HepG2 (cell line): ENCODE results near the gene AGXT. TPM values are rescaled to one million over a fixed set of nuclear protein-coding genes. Genes with fewer than 3 reads are reported as not detected.

Experiments
- ATAC-seq: fragments of 200-7000 bp; cut with Tn5 transposase; 3 replicates; pipeline ENCODE4 v1.9.1; 2020; ENCODE audit warnings: mild to moderate bottlenecking, moderate library complexity
- BruUV-seq: library from RNA; stranded (reverse); fragments of 400-500 nt; replicated peaks from 2 replicates; lab custom pipeline; 2021; lab: Mats Ljungman, UMichigan
- CTCF ChIA-PET: fragments of 300-600 bp; formaldehyde crosslinking; extraction: SDS; loops from one replicate; lab custom pipeline; 2021; ENCODE audit warnings: low total read pairs, inconsistent platforms, low intra/inter-chr PET ratio; lab: Yijun Ruan, JAX
- POLR2A ChIA-PET: fragments of 350-600 bp; sonication (Branson Sonifier 250); formaldehyde crosslinking; loops from one replicate; lab custom pipeline; 2020; ENCODE audit warnings: antibody characterized with exemption, inconsistent platforms; lab: Yijun Ruan, JAX
- DNase-seq: peaks from one replicate; pipeline ENCODE4 v3.0.0-alpha.2; 2015; ENCODE audit warnings: low spot score
- FAIRE-seq: peaks from 3 replicates; lab custom pipeline; 2011; peaks lifted over from hg19 to GRCh38; lab: Jason Lieb, UNC
- H2AFZ ChIP-seq: one replicate; pipeline ENCODE4 v1.6.1; 2011; ENCODE audit warnings: low read length, inconsistent platforms
- H3K27ac ChIP-seq: fragments of 300-600 bp; 3 replicates; pipeline ENCODE4 v1.8.0; 2011; ENCODE audit warnings: mixed run types, mild to moderate bottlenecking, mixed read lengths, low read length, inconsistent platforms; ENCODE audit not compliant: insufficient read depth; ENCODE audit errors: extremely low read length
- H3K27me3 ChIP-seq, 2 experiments: fragments of 200-600 bp in 1 of 2; 2 replicates in 1 of 2; 3 replicates in 1 of 2; pipeline versions ENCODE4 v1.6.0 to v1.8.0; 2011; ENCODE audit warnings: low read length in 2 of 2, mild to moderate bottlenecking in 2 of 2, moderate library complexity in 2 of 2, inconsistent platforms in 1 of 2; ENCODE audit not compliant: insufficient read depth in 2 of 2, control insufficient read depth in 1 of 2
- H3K36me3 ChIP-seq, 2 experiments: fragments of 200-600 bp in 1 of 2; replicated peaks in 1 of 2; 2 replicates in 1 of 2; 3 replicates in 1 of 2; pipeline versions ENCODE4 v1.5.1 to v1.8.0; 2011; ENCODE audit warnings: low read length in 2 of 2, inconsistent platforms in 1 of 2; ENCODE audit not compliant: insufficient read depth in 2 of 2, control insufficient read depth in 1 of 2
- H3K4me1 ChIP-seq: 2 replicates; pipeline ENCODE4 v1.5.1; 2012; ENCODE audit warnings: low read length, inconsistent platforms; ENCODE audit not compliant: insufficient read depth
- H3K4me2 ChIP-seq: 2 replicates; pipeline ENCODE4 v1.6.0; 2011; ENCODE audit warnings: low read depth, low read length, inconsistent platforms
- H3K4me3 ChIP-seq, 3 experiments: fragments of 200-600 bp in 1 of 3; sonication (generic), shearing (Covaris generic) in 1 of 3; replicated peaks in 1 of 3; 2 replicates each; pipeline ENCODE4 v1.5.1; 2011 to 2016; ENCODE audit warnings: low read length in 3 of 3, inconsistent platforms in 2 of 3, low read depth in 2 of 3, mild to moderate bottlenecking in 2 of 3, control low read depth in 1 of 3, mixed read lengths in 1 of 3; ENCODE audit not compliant: insufficient read depth in 1 of 3
- H3K79me2 ChIP-seq: one replicate; pipeline ENCODE4 v1.6.1; 2011; ENCODE audit warnings: low read length, inconsistent platforms; ENCODE audit not compliant: insufficient read depth
- H3K9ac ChIP-seq: 2 replicates; pipeline ENCODE4 v1.6.0; 2011; ENCODE audit warnings: mild to moderate bottlenecking, low read depth, low read length, inconsistent platforms; ENCODE audit not compliant: insufficient read depth
- H3K9me3 ChIP-seq: 2 replicates; pipeline ENCODE4 v1.5.1; 2012; ENCODE audit warnings: mild to moderate bottlenecking, low read length
- H4K20me1 ChIP-seq: 2 replicates; pipeline ENCODE4 v1.6.0; 2011; ENCODE audit warnings: inconsistent platforms, mild to moderate bottlenecking, low read length, moderate library complexity; ENCODE audit not compliant: insufficient read depth
- NONO ChIP-seq, 2 experiments: fragments of 450-650 bp in 1 of 2; sonication (generic) in 1 of 2; formaldehyde crosslinking in 1 of 2; IDR thresholded peaks in 1 of 2; conservative IDR thresholded peaks in 1 of 2; 2 replicates each; pipeline versions ENCODE4 v1.6.1 to v1.8.0; 2017 to 2022; ENCODE audit warnings: mild to moderate bottlenecking in 1 of 2, missing genetic modification reagents in 1 of 2, moderate library complexity in 1 of 2
- PPARG ChIP-seq: conservative IDR thresholded peaks from 2 replicates; pipeline ENCODE4 v1.6.1; 2016; ENCODE audit warnings: missing biosample characterization, missing genetic modification reagents
- ZNF253 ChIP-seq: sonication (generic); formaldehyde crosslinking; IDR thresholded peaks from 2 replicates; pipeline ENCODE4 v1.8.0; 2022; ENCODE audit warnings: mild to moderate bottlenecking, missing genetic modification reagents, borderline replicate concordance
- ZNF839 ChIP-seq: sonication (generic); formaldehyde crosslinking; IDR thresholded peaks from 2 replicates; pipeline ENCODE4 v1.4.0; 2020; ENCODE audit warnings: missing genetic modification reagents, mild to moderate bottlenecking, borderline replicate concordance
- WGBS: methylation state at CpG from one replicate; pipeline ENCODE4 v1.1.6; 2017; ENCODE audit warnings: low lambda C conversion rate; 5-methylcytosine and 5-hydroxymethylcytosine counted together
- in situ Hi-C: cut with HindIII; loops from 2 replicates; pipeline ENCODE4 v1.10.0; 2017; ENCODE audit warnings: low pct_unique_long_range_greater_than_20kb; ENCODE audit not compliant: extremely low pct_ligation_motif_present
- intact Hi-C: fragments of 100-400 bp; cut with micrococcal nuclease; formaldehyde crosslinking; loops from one replicate; pipeline ENCODE4 v1.10.0; 2022; ENCODE audit not compliant: unreplicated experiment
- polyA plus RNA-seq, 8 experiments: library from polyadenylated mRNA; depleted of rRNA in 3 of 8; stranded (reverse) in 7 of 8; unstranded in 1 of 8; fragments of >200 nt; fragmentation: Illumina TruSeq in 4 of 8; extraction: Trizol in 4 of 8; gene quantifications; 2 replicates each; pipeline versions ENCODE4 v1.2.1 to v1.2.3, GENCODE V29; 2011 to 2016; ENCODE audit warnings: low read depth in 4 of 8, missing spikeins in 1 of 8, mixed read lengths in 1 of 8; ENCODE audit not compliant: insufficient read depth in 1 of 8
- total RNA-seq, 5 experiments: library from RNA; depleted of rRNA; stranded (reverse); fragments of >200 nt; fragmentation: Illumina TruSeq; extraction: Trizol; gene quantifications; 2 replicates each; pipeline ENCODE4 v1.2.3, GENCODE V29; 2016; ENCODE audit warnings: low read depth in 1 of 5

The AGXT gene
- total and polyA plus RNA-seq, 2 of the 13 experiments (the other 11 are each of a cell fraction or from before 2014, with no cell fraction given) = 41.9 to 96.1 TPM

GRCh38 chr2:240857039-240858008 is 11.3 kb upstream of the AGXT start (continued):
- peak; percentile 88 for TF ChIP-seq PPARG (CRISPR knock-in tag)
- TF ChIP-seq NONO (IDR thresholded peaks at IDR 0.05) = no peak
- TF ChIP-seq NONO (CRISPR knock-in tag; conservative IDR thresholded peaks at IDR 0.05) = peak; percentile 97
- TF ChIP-seq, all 625 proteins: peak for 438

- FAIRE-seq (no peak), DNase-seq (no peak), ATAC-seq (no peak)
- intact Hi-C loops = loop anchor here (10.0 kb wide), 1 partner anchor 366 kb away; no protein-coding TSS in a partner anchor
- CTCF ChIA-PET = interaction anchor here (2.8 kb wide), 1 partner anchor 56 kb away, joined by 25 read pairs; no protein-coding TSS in a partner anchor
- no peaks in the 10 kb centered on the region for H3K36me3 ChIP-seq
- no TSS peak for BruUV-seq
- H3K4me2 ChIP-seq = peak overlapping the region; percentile 90; the same call in 1 of the 2 replicates
- POLR2A ChIA-PET = interaction anchor here (1.3 to 3.0 kb wide), 10 partner anchors 8 to 366 kb away, joined by 4 to 83 read pairs (median 13); partner anchors contain the start of genes AGXT and MAB21L4
- no peak for TF ChIP-seq ZNF253 (CRISPR knock-in tag)
- 0 out of 2 replicates have a peak, but pooled peaks have one; percentile 3 for TF ChIP-seq ZNF839
- H2AFZ ChIP-seq = no peak overlapping the region
- peak overlapping the region; percentile 62; the same call in 1 of the 2 replicates for H3K9ac ChIP-seq
- no peaks in the 10 kb centered on the region for H3K79me2 ChIP-seq
- in situ Hi-C loops = loop anchor here (5.0 to 25.0 kb wide), 2 partner anchors 44 to 779 kb away; partner anchors contain the start of genes ATG4B and THAP4
- no peaks in the 10 kb centered on the region for H4K20me1 ChIP-seq
- H3K4me1 ChIP-seq = peaks cover 59% of the 10 kb centered on the region
- peaks cover 0 to 9% of the 10 kb centered on the region in 2 experiments; a peak in 1 of 5 replicates for H3K27me3 ChIP-seq
- 89% methylated on average over 13 of the region's 13 CpGs for WGBS
- no peak overlapping the region for H3K4me3 ChIP-seq
- H3K9me3 ChIP-seq = no peaks in the 10 kb centered on the region
- peak overlapping the region; percentile 88 for H3K27ac ChIP-seq
Measured at GRCh38 chr2:240858321-240858720, 10.3 kb upstream of the AGXT start.
